ENCODE results near the gene SLC29A4.

SLC29A4 gene

DNA sequence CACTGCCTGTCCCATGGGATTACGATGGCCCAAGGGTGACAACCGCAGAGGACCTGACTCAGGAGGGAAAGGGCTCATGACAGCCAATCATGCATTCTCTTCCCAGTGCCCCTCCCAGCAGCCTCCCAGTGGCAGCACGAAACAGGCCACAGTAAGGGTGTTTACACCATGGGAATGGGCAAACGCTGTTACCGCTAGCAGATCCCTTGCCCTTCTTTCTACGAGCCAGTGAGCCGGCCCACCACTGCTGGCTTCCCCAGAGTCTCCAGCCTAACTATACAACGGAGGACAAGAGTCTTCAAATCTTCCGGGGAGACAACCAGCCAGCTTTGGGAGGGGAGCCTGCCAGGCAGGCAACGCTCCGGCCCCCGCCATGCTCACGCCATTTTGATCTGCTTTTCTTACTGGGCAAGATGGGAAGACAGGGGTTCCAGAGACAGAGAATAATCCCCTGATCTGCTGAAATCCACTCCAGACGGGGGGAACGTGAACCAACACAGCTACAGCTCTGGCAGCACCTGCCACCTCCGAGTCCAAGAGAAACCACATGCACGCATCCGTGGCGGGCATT, 69.8 kb downstream of the SLC29A4 start:
- no peak for DNase-seq (ENCODE audit: low spot score)

DNA sequence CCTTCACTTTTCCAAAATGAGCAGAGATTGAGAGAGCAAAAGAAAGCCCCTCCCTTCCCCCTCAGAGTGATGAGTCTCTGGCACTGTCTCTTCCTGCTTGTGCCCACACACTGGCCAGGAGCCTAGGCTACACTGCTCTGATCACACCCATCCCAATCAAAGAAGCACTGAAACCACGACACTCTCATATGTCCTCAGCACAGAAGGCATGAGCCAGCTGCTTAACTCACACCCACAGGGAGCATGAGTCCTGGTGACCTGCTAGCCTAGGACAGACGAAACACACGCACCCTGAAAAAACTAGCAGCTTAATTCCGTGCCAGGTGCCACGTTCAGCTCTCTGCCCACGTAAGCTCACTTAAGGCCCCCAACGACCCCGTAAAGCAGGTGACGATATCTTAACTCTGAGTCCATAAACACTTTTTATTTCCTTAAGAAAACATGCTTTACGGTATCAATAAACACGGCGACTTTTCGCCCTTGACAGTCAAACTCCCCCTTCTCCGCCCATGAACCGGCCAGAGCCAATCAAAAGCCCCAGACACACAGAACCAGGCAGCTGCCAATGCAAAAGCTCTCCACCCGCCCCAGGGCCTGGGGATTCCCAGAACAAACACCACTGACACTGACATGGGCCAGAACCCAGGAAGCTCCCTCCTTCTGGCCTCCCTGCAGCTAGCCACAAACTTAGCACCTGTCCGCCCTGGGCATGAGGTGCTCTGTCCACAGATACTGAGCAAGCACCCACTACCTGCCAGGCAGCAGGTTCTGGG, 71.9 kb downstream of the SLC29A4 start:
- no peak for DNase-seq (ENCODE audit: low spot score)

Data from HuH-7.5 (cell line).